C1 segment of cervical spinal cord (tissue), 14 donors: ENCODE data around the gene EHMT1.
"Not testable (repeated sequence)": the region's sequence is repeated elsewhere in the genome, so short reads cannot be mapped to it uniquely, and the experiment has no call there.

ENCODE experiments used
- DNase-seq, 14 donors: peaks; one replicate each; lab custom pipeline; 2025; lab: John Stamatoyannopoulos, UW

The EHMT1 gene

DNA sequence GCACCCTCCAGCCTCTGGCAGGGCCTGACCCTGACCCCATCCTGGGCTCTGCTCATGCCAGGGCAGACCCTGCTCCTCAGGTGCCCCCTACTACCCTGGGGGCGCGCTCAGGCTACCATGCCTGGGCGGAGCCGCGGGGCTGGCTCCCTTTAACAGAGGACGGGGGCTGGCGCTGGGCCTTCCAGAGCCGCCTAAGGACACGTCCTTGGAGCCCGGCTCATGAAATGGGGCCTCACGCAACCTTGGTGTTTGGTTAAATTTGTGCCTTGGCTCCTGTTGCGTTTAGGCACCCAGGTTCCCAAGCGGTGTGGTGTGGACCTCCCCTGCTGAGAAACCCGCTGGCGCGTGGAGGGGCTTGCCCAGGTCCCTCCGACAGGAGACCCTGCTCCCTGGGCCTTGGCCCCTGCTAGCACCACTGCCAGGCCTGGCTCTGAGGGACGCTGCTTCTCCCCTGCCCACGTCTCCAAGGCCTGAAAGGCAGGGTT lies 3.4 kb upstream of the EHMT1 start:
- no peak for DNase-seq

DNA sequence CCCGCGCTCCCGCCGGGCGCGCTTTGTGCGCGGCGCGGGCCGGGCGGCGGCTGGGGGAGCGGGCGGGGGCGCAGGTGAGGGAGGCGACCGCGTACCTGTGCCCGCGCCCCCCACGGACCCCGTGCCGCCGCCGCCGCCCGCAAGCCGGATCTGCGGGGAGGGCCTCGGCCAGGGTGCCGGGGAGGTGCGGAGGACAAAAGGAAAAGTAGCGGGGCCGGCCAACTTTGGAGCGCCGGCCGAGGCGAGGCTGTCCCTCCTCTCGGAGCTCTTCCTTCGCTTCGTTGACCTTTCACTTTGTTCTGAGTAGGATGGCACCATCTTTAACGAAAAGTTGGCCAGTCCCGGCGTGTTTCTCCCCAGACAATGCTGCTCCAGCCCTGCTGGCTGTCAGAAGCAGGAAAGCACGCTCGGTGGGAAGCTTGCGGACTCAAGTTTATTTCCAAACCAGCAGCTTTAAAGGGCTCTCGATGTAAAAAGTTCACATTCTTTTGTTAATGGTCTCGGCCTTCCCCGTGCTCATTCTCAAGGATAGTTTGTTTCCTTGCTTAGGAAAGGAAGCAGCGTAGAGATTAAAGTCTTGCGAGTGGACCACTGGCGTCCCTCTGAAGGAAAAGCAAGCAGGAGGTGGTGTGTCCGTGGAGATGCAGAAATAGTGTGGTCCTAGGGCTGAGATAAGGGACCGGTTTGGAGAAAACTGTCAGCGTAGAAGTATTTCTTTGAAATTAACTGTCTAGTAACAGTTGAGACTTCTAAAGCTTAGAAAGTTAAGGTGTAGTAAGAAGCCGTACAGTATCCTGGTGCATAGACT lies 639 bp downstream of the EHMT1 start:
- no peak for DNase-seq

DNA sequence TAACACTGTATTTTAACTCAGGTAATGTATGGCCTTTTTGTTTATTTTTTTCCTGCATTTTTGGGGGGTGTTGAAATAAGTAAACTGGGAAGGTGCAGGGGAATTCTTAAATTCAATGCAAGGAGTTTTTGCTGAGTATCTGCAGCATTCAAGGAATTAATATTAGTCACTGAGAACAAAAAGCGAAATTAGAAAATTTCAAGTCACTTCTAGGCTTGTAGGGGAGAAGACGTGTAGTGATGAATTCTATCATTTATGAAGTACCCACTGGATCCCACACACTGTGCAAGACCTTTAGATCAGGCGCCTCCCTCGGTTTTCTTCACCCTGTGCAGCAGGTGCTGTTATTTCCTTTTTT lies 1.2 kb downstream of the EHMT1 start:
- no peak for DNase-seq

DNA sequence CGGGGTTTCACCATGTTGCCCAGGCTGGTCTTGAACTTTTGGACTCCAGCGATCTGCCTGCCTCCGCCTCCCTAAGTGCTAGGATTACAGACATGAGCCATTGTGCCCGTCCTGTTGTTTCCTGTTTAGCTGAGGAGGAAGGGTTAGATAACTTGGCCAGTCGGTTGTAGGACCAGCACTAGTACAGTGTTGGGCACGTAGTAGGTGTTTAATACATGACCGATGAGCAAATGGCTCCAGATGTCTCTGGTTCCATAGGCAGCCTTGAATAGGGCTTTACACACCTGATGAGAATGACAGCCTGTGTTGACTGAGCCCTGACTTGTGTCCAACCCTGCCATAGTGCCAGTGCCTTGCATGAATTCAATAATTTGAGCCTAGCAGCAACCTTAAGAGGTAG lies 1.8 kb downstream of the EHMT1 start:
- no peak for DNase-seq

DNA sequence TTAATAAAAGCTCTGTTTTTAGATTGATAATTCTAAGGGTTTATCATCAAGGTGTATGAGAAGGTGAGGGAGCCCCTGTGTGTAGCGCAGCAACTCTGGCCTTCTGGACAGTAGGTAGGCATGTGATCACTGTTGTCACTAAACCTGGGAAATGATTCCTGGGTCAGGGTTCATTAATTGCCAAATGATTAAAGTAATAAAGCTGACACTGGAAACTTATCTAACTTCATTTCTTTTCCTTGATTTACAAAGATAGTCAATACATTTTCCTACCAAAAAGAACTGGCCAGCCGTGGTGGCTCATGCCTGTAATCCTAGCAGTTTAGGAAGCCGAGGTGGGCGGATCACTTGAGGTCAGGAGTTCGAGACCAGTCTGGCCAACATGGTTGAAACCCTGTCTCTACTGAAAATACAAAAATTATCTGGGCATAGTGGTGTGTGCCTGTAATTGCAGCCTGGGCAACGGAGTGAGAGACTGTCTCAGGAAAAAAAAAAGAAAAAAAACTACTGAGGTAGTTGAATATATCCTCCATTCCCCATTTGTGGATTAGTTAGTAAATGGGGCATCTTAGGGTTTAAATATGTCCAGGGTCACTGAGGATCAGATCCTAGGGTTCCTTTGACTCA lies 2.4 kb downstream of the EHMT1 start:
- no peak for DNase-seq

DNA sequence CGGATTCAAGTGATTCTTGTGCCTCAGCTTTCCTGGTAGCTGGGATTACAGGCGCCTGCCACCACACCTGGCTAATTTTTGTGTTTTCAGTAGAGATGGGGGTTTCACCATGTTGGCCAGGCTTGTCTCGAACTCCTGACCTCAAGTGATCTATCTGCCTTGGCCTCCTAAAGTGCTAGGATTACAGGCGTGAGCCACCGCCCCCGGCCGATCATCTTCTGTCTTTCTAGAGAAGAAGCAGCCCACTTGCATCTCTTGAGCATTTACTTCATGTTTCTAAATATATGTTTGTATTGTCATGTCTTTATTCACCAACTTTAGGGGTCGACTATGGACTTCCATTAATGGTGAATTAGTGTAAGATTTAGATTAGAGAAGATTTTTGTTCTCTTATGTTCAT lies 3.4 kb downstream of the EHMT1 start:
- not testable (repeated sequence) for DNase-seq

DNA sequence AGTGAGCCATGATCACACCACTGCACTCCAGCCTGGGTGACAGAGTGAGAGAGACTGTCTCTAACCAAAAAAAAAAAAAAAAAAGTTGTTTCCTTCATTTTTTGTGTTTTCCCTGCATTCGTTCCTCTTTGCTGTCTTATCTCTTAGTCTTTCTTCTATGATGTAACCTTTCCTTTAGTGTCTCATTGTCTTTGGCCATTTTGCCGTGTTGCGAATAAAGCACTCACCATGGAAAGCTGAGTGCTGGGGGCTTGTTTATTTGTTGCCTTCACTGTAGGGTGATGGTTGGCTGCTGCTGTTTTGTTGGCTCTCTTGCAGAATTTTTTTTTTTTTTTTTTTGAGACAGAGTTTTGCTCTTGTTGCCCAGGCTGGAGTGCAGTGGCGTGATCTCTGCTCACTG lies 7.7 kb downstream of the EHMT1 start:
- no peak for DNase-seq

DNA sequence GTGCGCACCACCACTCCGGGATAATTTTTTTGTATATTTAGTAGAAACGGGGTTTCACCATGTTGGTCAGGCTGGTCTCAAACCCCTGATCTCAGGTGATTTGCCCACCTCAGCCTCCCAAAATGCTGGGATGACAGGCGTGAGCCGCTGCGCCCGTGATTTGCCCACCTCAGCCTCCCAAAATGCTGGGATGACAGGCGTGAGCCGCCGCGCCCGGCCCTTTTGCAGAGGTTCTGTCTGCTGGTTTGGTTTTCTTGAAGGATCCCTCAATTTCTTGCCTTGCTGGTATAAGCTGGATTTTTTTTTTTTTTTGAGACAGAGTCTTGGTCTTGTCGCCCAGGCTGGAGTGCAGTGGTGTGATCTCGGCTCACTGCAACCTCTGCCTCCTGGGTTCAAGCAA lies 8.6 kb downstream of the EHMT1 start:
- not testable (repeated sequence) for DNase-seq

DNA sequence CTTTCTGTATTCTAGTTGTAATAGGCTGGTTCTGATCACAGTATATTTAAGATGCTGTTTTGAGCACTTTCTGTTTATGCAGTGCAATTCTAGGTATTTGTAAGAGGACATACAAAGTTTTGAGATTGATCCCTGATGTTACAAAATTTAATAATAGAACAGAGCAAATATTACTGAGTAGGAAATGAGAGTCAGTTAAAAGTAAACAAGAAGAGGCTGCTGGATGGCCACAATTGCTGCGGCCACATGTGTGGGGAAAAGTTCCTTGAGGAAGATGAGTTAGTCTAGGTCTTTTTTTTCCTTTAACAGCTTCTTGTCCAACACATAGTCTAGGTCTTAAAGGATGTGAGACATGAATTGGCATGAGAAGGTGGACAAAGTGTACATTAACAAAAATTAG lies 11.3 kb downstream of the EHMT1 start:
- DNase-seq, result no peak

DNA sequence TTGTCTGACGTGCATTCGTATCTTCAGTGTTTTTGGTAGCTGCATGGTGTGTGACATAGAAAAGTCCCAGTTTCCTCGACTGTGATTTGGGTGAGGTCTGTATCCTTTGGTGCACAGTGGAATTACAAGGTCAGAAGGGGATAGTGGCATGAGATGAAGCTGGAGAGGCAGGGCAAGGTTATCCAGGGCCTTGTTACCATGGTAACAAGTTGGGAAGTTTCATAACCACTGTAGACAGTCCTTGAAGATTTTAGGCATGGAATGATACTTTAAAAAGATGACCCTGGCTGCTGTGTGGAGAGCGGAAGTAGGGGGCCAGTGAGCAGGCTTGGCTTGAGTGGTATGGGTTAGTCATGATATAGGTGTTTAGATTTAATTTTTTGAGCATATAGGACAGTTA lies 11.9 kb downstream of the EHMT1 start:
- DNase-seq, result no peak

DNA sequence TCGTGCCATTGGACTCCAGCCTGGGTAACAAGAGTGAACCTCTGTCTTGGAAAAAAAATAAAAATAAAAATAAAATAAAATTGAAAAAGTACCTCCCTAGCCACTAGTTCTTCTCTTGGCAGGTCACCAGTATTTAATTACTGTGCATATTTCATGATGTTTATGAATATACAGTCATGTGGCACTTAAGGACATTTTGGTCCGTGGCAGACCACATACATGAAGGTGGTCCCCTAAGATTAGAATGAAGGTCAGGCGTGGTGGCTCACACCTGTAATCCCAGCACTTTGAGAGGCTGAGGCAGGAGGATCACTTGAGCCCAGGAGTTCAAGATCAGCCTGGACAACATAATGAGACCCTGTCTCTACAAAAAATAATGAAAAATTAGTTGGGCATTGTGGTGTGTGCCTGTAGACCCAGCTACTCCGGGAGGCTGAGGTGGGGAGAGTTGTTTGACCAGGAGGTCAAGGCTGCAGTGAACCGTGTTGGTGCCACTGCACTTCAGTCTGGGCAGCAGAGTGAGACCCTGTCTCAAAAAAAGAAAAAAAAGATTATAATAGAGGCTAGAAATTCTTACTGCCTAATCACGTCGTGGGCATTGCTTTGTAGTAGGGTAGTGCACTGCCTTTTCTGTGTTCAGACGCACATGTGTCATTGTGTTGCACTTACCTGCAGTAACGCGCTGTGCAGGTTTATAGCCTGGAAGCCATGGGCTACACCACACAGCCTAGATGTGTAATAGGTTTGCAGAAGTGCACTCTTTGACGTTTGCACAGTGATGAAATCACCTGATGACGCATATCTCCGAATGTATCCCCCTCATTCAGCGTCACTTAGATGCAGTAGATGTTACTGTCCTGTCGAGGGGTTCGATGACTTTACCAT lies 12.8 kb downstream of the EHMT1 start:
- DNase-seq, result no peak

DNA sequence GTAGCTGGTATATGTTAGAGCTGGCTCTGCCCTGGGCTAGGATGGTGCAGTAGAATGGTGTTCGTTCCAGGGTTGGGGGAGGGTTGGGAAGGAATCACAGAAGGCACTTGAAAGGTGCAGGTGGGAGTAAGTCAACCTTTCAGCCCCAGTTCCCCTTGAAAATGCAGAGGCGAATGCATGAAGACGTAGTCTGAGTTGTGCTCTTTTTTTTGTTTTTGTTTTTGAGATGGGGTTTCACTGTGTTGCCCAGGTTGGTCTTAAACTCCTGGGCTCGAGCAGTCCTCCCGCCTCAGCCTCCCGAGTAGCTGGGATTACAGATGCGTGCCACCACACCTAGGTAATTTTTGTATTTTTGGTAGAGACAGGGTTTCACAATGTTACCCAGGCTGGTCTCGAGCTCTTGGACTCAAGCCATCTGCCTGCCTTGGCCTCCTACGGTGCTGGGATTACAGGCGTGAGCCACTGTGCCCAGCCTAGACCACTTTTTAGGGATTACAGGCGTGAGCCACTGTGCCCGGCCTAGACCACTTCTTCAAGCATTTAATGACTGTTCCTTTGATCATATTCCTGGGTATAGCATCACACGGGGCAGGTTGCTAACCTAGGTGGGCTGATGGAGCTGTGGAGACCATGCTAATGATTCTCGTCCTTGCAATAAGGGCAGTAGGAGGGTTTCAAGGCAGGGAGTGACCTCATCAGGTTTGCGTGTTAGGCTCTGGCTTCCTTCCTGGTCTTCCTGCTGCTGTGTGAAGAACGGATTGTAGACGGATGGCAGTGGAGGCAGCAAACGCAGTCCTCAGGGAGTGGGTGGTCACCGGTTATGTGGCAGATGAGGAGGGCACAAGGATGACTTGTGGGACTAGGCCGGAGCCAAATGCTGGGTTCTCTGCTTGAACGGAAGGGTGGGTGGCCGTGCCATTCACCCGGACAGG lies 13.7 kb downstream of the EHMT1 start:
- no peak for DNase-seq

DNA sequence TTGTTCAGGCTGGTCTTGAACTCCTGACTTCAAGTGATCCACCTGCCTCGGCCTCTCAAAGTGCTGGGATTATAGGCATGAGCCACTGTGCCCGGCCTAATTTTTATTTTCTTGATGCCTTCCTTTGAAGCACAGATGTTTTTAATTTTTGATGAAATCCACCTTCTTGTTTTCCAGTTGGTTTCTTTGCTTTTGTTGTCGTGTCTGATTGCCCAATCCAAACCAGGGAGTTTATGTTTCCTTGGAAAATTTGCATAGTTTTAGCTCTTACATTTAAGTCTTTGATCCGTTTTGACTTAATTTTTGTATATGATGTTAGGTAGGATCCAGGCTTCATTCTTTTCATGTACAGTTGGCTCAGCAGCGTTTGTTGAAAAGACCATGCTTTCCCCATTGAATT lies 15.2 kb downstream of the EHMT1 start:
- no peak for DNase-seq

DNA sequence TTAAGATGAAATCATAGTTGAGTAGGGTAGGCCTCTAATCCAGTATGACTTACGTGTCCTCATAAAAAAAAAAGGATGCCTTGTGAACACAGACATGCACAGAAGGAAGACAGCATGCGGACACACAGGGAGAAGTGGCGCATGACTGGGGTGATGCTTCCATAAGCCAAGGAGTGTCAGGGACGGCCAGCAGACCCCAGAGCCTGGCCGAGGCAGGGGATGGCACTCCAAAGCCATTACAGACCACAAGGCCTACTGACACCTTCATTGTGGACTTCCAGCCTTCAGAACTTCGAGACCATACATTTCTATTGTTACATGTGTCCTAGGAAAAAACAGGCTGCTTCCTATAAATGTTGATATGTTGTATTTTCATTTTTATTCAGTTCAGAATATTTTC lies 19.9 kb downstream of the EHMT1 start:
- DNase-seq, result no peak

DNA sequence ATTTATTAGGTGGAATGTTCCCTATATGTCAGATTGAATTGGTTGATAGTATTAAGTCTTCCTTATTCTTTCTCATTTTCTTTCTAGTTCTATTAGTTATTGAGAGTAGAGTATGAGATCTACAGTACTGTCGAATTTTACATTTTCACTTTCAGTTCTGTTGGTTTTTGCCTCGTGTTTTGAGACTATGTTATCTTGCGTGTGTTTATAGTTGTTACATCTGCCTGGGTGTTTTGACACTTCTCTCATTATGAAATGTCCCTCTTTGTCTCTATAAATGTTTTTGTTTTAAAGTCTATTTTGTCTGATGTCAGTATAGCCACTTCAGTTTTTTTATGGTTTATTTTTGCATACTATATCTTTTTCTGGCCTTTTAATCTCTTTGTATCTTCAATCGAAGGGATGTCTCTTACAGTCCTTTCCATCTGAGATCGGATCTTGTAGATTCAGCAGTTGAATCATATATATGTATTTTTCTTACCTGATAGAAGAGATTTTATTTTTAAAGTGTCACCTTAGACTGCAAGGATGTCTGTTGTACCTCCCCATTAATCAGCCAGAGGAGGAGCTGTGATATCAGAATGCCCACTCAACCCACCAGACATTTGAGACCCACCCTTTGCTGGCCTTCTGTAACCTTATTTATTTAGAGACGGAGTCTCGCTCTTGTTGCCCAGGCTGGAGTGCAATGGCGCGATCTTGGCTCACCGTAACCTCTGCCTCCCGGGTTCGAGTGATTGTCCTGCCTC lies 20.7 kb downstream of the EHMT1 start:
- no peak for DNase-seq

DNA sequence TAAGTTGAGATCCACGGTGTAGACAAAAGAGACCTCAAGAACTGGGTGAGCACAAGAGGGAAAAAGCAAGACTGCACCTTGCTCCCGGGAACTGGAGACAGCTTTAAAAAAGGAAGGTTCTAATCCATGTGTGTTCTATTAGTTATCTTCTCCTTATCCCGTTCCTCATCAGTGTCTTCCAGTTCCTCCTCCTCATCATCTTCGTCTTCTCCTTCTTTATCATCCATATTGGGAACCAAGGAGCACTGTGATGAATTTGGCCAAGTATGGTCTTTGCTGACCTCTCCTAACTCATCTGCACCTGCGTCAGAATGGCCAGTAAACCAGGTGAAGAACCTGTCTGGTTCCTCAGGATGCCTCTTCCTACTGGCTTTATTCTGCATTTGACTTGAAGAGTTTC lies 22.1 kb downstream of the EHMT1 start:
- DNase-seq, result no peak

DNA sequence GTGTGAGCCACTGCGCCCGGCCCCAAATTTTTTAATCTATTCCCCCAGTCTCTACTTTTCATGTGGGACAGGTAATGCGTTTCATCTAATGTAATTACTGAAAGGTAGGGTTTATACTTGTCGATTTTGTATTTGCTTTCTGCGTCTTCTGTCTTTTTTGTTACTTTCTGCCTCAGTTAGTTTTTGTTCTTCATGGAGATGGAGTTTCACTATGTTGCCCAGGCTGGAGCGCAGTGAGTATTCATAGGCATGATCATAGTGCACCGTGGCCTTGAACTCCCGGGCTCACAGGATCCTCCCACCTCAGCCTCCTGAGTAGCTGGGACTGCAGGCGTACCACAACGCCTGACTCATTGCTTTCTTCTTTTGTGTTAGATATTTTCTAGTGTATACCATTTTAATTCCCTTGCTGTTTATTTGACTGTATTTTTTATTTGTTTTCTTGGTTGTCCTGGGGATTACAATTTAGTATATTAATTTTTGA lies 23.4 kb downstream of the EHMT1 start:
- DNase-seq, result no peak

DNA sequence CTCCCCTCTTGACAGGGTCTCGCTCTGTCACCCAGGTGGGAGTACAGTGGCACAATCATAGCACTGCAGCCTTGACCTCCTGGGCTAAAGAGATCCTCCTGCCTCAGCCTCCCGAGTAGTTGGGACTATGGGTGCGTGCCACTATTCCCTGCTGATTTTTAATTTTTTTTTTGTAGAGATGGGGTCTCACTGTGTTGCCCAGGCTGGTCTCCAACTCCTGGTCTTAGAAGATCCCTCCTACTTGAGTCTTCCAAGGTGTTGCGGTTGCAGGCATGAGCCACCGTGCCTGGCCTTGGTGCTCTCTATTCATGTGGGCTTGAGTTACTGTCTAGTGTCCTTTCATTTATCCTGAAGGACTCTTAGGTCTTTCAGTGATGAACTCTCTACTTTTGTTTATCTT lies 24.1 kb downstream of the EHMT1 start:
- DNase-seq, result no peak

DNA sequence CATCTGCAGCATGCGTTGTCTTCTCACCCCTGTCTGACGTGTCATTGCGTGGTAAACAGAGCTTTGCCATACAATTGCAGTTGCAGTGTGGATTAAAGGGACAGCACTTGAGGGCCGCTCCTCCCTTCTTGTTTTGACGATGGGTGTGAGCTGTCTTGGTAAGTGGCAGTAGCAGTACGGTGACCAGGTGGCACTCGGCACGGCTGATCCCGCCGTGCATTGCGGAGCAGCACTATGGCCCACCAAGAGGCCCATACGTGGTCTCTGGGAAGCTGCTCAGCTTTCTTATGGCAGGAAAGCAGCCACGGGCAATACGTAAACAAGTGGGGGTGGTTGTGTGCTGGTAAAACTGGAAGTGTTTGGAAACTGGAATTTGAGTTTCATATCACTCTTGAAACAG lies 25.1 kb downstream of the EHMT1 start:
- DNase-seq, result no peak

DNA sequence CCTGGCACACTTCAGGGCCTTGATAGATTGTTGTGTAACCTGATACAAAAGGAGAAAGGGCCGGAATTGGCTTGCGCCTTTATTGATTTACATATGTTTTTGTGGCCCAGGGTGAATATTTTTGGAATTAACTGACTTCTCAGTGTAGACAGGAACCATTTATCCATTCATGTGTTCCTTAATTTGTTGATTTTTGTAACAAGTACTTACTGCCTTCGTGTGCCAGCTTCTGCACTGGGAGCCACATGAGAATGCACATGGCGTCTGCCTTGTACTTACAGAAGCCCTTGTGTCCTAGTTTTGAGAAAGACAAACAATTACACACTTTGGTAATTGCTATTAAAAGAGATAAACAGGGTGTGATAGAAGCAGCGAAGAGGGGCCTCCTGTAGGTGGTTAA lies 26.4 kb downstream of the EHMT1 start:
- no peak for DNase-seq
